ENCODE data around the gene SCGB3A1.

Gene SCGB3A1

GRCh38 chr5:180630426-180630825, 39.1 kb upstream of the SCGB3A1 start:
- Histone ChIP-seq H3K4me3 (ENCODE audit: low read depth in 1 of 2, low read length in 2 of 2) (no peak overlapping the region), H3K27ac (ENCODE audit: low read length) (no peak overlapping the region), H3K9me3 (ENCODE audit: control insufficient read depth in 1 of 2, low read length in 2 of 2) (no peaks in the 10 kb centered on the region), H3K4me1 (ENCODE audit: control insufficient read depth in 1 of 2, insufficient read depth in 2 of 2, low read length in 2 of 2) (no peaks in the 10 kb centered on the region), H3K36me3 (ENCODE audit: control insufficient read depth in 1 of 2, insufficient read depth in 2 of 2, low read length in 2 of 2) (no peaks in the 10 kb centered on the region), H3K27me3 (ENCODE audit: low read depth, low read length) (no peaks in the 10 kb centered on the region)

GRCh38 chr5:180629831-180630382, 38.6 kb upstream of the SCGB3A1 start:
- Histone ChIP-seq H3K27ac (ENCODE audit: low read length) (no peak overlapping the region), H3K4me1 (ENCODE audit: control insufficient read depth in 1 of 2, insufficient read depth in 2 of 2, low read length in 2 of 2) (no peaks in the 10 kb centered on the region), H3K4me3 (ENCODE audit: low read depth in 1 of 2, low read length in 2 of 2) (no peak overlapping the region), H3K9me3 (ENCODE audit: control insufficient read depth in 1 of 2, low read length in 2 of 2) (no peaks in the 10 kb centered on the region), H3K36me3 (ENCODE audit: control insufficient read depth in 1 of 2, insufficient read depth in 2 of 2, low read length in 2 of 2) (no peaks in the 10 kb centered on the region), H3K27me3 (ENCODE audit: low read depth, low read length) (no peaks in the 10 kb centered on the region)

- Histone ChIP-seq H3K27me3 (ENCODE audit: low read depth, low read length) (no peaks in the 10 kb centered on the region), H3K27ac (ENCODE audit: low read length) (no peak overlapping the region), H3K4me3 (ENCODE audit: low read depth in 1 of 2, low read length in 2 of 2) (no peak overlapping the region), H3K36me3 (ENCODE audit: control insufficient read depth in 1 of 2, insufficient read depth in 2 of 2, low read length in 2 of 2) (no peaks in the 10 kb centered on the region), H3K9me3 (ENCODE audit: control insufficient read depth in 1 of 2, low read length in 2 of 2) (no peaks in the 10 kb centered on the region), H3K4me1 (ENCODE audit: control insufficient read depth in 1 of 2, insufficient read depth in 2 of 2, low read length in 2 of 2) (no peaks in the 10 kb centered on the region)
Measured at GRCh38 chr5:180628827-180629750, 37.8 kb upstream of the SCGB3A1 start.

GRCh38 chr5:180628211-180628610, 36.9 kb upstream of the SCGB3A1 start:
- H3K27ac ChIP-seq (ENCODE audit: low read length), result no peak overlapping the region
- H3K4me1 ChIP-seq (ENCODE audit: control insufficient read depth in 1 of 2, insufficient read depth in 2 of 2, low read length in 2 of 2), result no peaks in the 10 kb centered on the region
- no peak overlapping the region for H3K4me3 ChIP-seq (ENCODE audit: low read depth in 1 of 2, low read length in 2 of 2)
- H3K36me3 ChIP-seq (ENCODE audit: control insufficient read depth in 1 of 2, insufficient read depth in 2 of 2, low read length in 2 of 2), result no peaks in the 10 kb centered on the region
- H3K9me3 ChIP-seq (ENCODE audit: control insufficient read depth in 1 of 2, low read length in 2 of 2), result no peaks in the 10 kb centered on the region
- no peaks in the 10 kb centered on the region for H3K27me3 ChIP-seq (ENCODE audit: low read depth, low read length)

- Histone ChIP-seq H3K36me3 (ENCODE audit: control insufficient read depth in 1 of 2, insufficient read depth in 2 of 2, low read length in 2 of 2) (no peaks in the 10 kb centered on the region), H3K9me3 (ENCODE audit: control insufficient read depth in 1 of 2, low read length in 2 of 2) (no peaks in the 10 kb centered on the region), H3K27ac (ENCODE audit: low read length) (no peak overlapping the region), H3K4me3 (ENCODE audit: low read depth in 1 of 2, low read length in 2 of 2) (no peak overlapping the region), H3K27me3 (ENCODE audit: low read depth, low read length) (no peaks in the 10 kb centered on the region), H3K4me1 (ENCODE audit: control insufficient read depth in 1 of 2, insufficient read depth in 2 of 2, low read length in 2 of 2) (no peaks in the 10 kb centered on the region)
Measured at GRCh38 chr5:180627386-180628120, 36.3 kb upstream of the SCGB3A1 start.

- Histone ChIP-seq H3K4me3 (ENCODE audit: low read depth in 1 of 2, low read length in 2 of 2) (no peak overlapping the region), H3K27ac (ENCODE audit: low read length) (no peak overlapping the region), H3K27me3 (ENCODE audit: low read depth, low read length) (no peaks in the 10 kb centered on the region), H3K4me1 (ENCODE audit: control insufficient read depth in 1 of 2, insufficient read depth in 2 of 2, low read length in 2 of 2) (no peaks in the 10 kb centered on the region), H3K9me3 (ENCODE audit: control insufficient read depth in 1 of 2, low read length in 2 of 2) (no peaks in the 10 kb centered on the region), H3K36me3 (ENCODE audit: control insufficient read depth in 1 of 2, insufficient read depth in 2 of 2, low read length in 2 of 2) (no peaks in the 10 kb centered on the region)
Measured at GRCh38 chr5:180626661-180627385, 35.5 kb upstream of the SCGB3A1 start.

GRCh38 chr5:180625791-180626660, 34.7 kb upstream of the SCGB3A1 start:
- H3K4me1 ChIP-seq (ENCODE audit: control insufficient read depth in 1 of 2, insufficient read depth in 2 of 2, low read length in 2 of 2), result no peaks in the 10 kb centered on the region
- H3K27me3 ChIP-seq (ENCODE audit: low read depth, low read length), result no peaks in the 10 kb centered on the region
- no peaks in the 10 kb centered on the region for H3K36me3 ChIP-seq (ENCODE audit: control insufficient read depth in 1 of 2, insufficient read depth in 2 of 2, low read length in 2 of 2)
- H3K4me3 ChIP-seq (ENCODE audit: low read depth in 1 of 2, low read length in 2 of 2), result no peak overlapping the region
- no peak overlapping the region for H3K27ac ChIP-seq (ENCODE audit: low read length)
- H3K9me3 ChIP-seq (ENCODE audit: control insufficient read depth in 1 of 2, low read length in 2 of 2), result no peaks in the 10 kb centered on the region

GRCh38 chr5:180625125-180625790, 34.0 kb upstream of the SCGB3A1 start:
- no peaks in the 10 kb centered on the region for H3K27me3 ChIP-seq (ENCODE audit: low read depth, low read length)

GRCh38 chr5:180624587-180624986, 33.3 kb upstream of the SCGB3A1 start:
- Histone ChIP-seq H3K4me3 (ENCODE audit: low read depth in 1 of 2, low read length in 2 of 2) (no peak overlapping the region), H3K4me1 (ENCODE audit: control insufficient read depth in 1 of 2, insufficient read depth in 2 of 2, low read length in 2 of 2) (no peaks in the 10 kb centered on the region), H3K36me3 (ENCODE audit: control insufficient read depth in 1 of 2, insufficient read depth in 2 of 2, low read length in 2 of 2) (no peaks in the 10 kb centered on the region), H3K27me3 (ENCODE audit: low read depth, low read length) (no peaks in the 10 kb centered on the region), H3K9me3 (ENCODE audit: control insufficient read depth in 1 of 2, low read length in 2 of 2) (no peaks in the 10 kb centered on the region), H3K27ac (ENCODE audit: low read length) (no peak overlapping the region)

More at GRCh38 chr5:180625125-180625790, 34.0 kb upstream of the SCGB3A1 start:
- Histone ChIP-seq H3K4me1 (ENCODE audit: control insufficient read depth in 1 of 2, insufficient read depth in 2 of 2, low read length in 2 of 2) (no peaks in the 10 kb centered on the region), H3K27ac (ENCODE audit: low read length) (no peak overlapping the region), H3K4me3 (ENCODE audit: low read depth in 1 of 2, low read length in 2 of 2) (no peak overlapping the region), H3K9me3 (ENCODE audit: control insufficient read depth in 1 of 2, low read length in 2 of 2) (no peaks in the 10 kb centered on the region), H3K36me3 (ENCODE audit: control insufficient read depth in 1 of 2, insufficient read depth in 2 of 2, low read length in 2 of 2) (no peaks in the 10 kb centered on the region)

GRCh38 chr5:180623844-180624243, 32.5 kb upstream of the SCGB3A1 start:
- Histone ChIP-seq H3K4me1 (ENCODE audit: control insufficient read depth in 1 of 2, insufficient read depth in 2 of 2, low read length in 2 of 2) (peaks cover 0 to under 1% of the 10 kb centered on the region in 2 donors), H3K27me3 (ENCODE audit: low read depth, low read length) (no peaks in the 10 kb centered on the region), H3K36me3 (ENCODE audit: control insufficient read depth in 1 of 2, insufficient read depth in 2 of 2, low read length in 2 of 2) (no peaks in the 10 kb centered on the region), H3K27ac (ENCODE audit: low read length) (no peak overlapping the region), H3K9me3 (ENCODE audit: control insufficient read depth in 1 of 2, low read length in 2 of 2) (no peaks in the 10 kb centered on the region), H3K4me3 (ENCODE audit: low read depth in 1 of 2, low read length in 2 of 2) (no peak overlapping the region)
